ENCODE measurements around the gene EMID1. TPM values are rescaled to one million over a fixed set of nuclear protein-coding genes. Genes with fewer than 3 reads are reported as not detected.

The EMID1 gene
- total RNA-seq, 2 experiments from 2014 or later: not detected

DNA sequence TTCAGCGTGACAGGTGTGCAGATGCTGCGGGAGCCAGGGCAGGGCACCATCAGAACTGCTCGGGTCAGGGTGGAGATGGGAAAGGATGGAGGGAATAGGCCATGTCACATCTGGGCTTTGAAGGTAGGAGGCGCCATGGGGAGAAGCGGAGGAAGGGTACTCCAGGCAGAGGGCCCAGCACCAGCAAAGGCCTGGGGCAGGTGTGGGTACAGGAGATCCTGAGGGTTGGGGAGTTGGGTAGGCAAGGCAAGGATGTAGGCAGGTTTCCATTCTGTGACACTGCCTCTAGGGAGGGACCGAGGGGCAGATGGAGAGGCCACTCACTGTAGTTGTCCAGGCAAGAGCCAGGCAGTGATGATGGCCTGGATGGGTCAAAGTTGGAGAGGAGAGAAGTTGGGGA lies 8.5 kb downstream of the EMID1 start:
- POLR2A ChIA-PET: no interaction called here
- H3K27ac Mint-ChIP-seq: no peak overlapping the region
- no peak overlapping the region for H3K4me3 ChIP-seq (ENCODE audit: low read length)

DNA sequence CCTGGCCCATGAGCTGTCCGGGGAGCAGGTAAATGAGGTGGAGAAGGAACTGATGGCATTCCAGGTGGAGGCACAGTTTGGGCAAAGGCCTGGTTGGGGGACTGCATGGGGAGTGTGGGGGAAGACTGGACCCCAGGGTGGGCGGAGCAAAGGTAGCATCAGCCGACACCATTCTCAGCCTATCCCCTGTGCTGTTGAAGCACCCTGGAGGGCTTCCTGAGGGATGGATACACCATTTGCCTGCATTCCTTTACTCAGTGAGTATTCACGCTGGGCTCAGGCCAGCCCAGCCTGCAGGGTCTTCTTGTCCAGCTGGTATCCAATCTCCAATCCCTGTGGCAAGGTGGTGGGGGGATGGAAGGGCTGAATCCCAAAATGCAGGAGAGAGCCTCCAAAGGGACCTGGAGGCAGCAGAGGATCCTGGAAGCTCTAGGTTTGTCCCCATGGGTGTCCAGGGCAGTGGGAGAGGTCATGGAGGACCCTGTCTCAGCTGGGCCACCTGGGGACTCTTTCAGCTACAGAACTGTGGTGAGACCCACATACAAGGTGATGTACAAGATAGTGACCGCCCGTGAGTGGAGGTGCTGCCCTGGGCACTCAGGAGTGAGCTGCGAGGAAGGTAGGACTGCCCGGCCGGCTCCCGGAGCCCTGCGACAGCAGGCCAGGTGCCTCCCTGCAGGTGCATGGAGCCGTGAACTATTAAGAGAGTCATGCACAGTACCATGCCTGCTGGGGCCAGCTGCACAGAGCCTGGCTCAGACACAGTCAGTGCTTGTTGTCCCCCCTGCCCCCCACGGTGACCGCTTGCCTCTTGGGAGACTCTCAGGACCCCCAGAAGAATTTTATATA lies 9.5 kb downstream of the EMID1 start:
- Histone ChIP-seq H3K27me3 (ENCODE audit: control insufficient read depth in 1 of 2, insufficient read depth in 2 of 2, low read length in 2 of 2) (no peaks in the 10 kb centered on the region), H3K9me3 (ENCODE audit: control insufficient read depth in 1 of 2, insufficient read depth in 1 of 2, low read length in 2 of 2) (no peaks in the 10 kb centered on the region), H3K36me3 (ENCODE audit: insufficient read depth, low read length) (no peaks in the 10 kb centered on the region), H3K4me3 (ENCODE audit: low read length) (no peak overlapping the region), H3K27ac (ENCODE audit: low read depth in 1 of 2, low read length in 2 of 2) (no peak overlapping the region), H3K4me1 (ENCODE audit: insufficient read depth, low read length) (no peaks in the 10 kb centered on the region)
- ChIA-PET POLR2A (no interaction called here), CTCF (no interaction called here)
- no peak for DNase-seq
- intact Hi-C loops (cut with DNase I, micrococcal nuclease): no loop called here
- H3K27ac Mint-ChIP-seq: no peak overlapping the region
- no peak for ATAC-seq (ENCODE audit: poor library complexity)
- H3K9me3 Mint-ChIP-seq: no peaks in the 10 kb centered on the region
- no peaks in the 10 kb centered on the region for H3K27me3 Mint-ChIP-seq
- H3K4me3 Mint-ChIP-seq: no peak overlapping the region
- H3K36me3 Mint-ChIP-seq (ENCODE audit: low read depth): no peaks in the 10 kb centered on the region
- H3K4me1 Mint-ChIP-seq (ENCODE audit: low read depth): no peaks in the 10 kb centered on the region
- TF ChIP-seq, protein P1, sequence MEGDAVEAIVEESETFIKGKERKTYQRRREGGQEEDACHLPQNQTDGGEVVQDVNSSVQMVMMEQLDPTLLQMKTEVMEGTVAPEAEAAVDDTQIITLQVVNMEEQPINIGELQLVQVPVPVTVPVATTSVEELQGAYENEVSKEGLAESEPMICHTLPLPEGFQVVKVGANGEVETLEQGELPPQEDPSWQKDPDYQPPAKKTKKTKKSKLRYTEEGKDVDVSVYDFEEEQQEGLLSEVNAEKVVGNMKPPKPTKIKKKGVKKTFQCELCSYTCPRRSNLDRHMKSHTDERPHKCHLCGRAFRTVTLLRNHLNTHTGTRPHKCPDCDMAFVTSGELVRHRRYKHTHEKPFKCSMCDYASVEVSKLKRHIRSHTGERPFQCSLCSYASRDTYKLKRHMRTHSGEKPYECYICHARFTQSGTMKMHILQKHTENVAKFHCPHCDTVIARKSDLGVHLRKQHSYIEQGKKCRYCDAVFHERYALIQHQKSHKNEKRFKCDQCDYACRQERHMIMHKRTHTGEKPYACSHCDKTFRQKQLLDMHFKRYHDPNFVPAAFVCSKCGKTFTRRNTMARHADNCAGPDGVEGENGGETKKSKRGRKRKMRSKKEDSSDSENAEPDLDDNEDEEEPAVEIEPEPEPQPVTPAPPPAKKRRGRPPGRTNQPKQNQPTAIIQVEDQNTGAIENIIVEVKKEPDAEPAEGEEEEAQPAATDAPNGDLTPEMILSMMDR (IDR thresholded peaks at IDR 0.05): no peak

More for the DNA sequence above, 8.5 kb downstream of the EMID1 start:
- Mint-ChIP-seq H3K27me3 (no peaks in the 10 kb centered on the region), H3K4me1 (ENCODE audit: low read depth) (no peaks in the 10 kb centered on the region), H3K4me3 (no peak overlapping the region), H3K9me3 (no peaks in the 10 kb centered on the region), H3K36me3 (ENCODE audit: low read depth) (no peaks in the 10 kb centered on the region)
- no peak for DNase-seq
- Histone ChIP-seq H3K9me3 (ENCODE audit: control insufficient read depth in 1 of 2, insufficient read depth in 1 of 2, low read length in 2 of 2) (no peaks in the 10 kb centered on the region), H3K27me3 (ENCODE audit: control insufficient read depth in 1 of 2, insufficient read depth in 2 of 2, low read length in 2 of 2) (no peaks in the 10 kb centered on the region), H3K36me3 (ENCODE audit: insufficient read depth, low read length) (no peaks in the 10 kb centered on the region), H3K4me1 (ENCODE audit: insufficient read depth, low read length) (no peaks in the 10 kb centered on the region), H3K27ac (ENCODE audit: low read depth in 1 of 2, low read length in 2 of 2) (no peak overlapping the region)
- CTCF ChIA-PET: no interaction called here
- no peak for ATAC-seq (ENCODE audit: poor library complexity)
- TF ChIP-seq, protein P1 (IDR thresholded peaks at IDR 0.05): no peak
- intact Hi-C loops (cut with DNase I, micrococcal nuclease): no loop called here

DNA sequence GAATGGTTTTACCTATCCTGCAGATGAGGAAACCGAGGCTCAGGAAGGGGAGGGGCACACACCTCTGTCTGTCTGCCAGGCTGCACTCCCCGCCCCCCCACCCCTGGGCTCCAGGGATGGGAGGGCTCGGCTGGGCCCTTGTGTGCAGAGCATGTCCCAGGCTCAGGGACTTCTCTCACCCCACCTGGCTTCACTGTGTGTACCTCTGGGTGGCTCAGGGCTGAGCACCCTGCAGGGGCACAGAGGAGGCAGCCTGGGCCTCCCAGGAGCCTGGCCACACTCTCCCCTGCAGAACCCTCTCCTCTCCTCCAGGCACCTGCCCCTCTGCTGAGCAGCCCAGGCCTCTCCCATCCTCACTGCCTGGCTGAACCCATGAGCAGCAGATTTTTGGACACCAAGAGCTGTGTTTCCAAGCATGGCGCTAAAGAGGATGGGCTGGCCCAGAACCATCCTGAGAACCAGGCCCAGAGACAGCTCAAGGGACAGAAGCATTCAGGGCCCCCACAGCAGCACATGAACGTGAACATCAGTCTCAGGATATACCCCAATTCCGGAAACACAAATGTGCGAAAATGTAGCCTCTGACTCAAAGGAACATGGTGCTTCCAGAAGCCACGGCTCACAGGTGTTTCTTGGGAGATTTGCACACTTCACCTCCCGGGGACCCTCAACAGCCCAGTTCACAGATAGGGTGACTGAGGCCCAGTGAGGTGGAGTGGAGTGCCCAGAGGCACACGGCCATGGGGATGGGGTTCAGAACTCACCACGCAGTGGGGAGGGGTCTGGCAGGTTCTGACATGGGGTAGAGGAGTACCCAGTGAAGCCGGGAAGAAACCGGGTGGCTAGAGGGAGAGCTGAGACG lies 10.5 kb downstream of the EMID1 start:
- no peak for ATAC-seq (ENCODE audit: poor library complexity)
- no peaks in the 10 kb centered on the region for H3K4me1 ChIP-seq (ENCODE audit: insufficient read depth, low read length)
- CTCF ChIA-PET: no interaction called here
- H3K4me1 Mint-ChIP-seq (ENCODE audit: low read depth): no peaks in the 10 kb centered on the region
- H3K27ac ChIP-seq (ENCODE audit: low read depth in 1 of 2, low read length in 2 of 2): no peak overlapping the region
- DNase-seq: no peak
- no peaks in the 10 kb centered on the region for H3K36me3 ChIP-seq (ENCODE audit: insufficient read depth, low read length)
- H3K27ac Mint-ChIP-seq: no peak overlapping the region
- no peak overlapping the region for H3K4me3 ChIP-seq (ENCODE audit: low read length)
- no peaks in the 10 kb centered on the region for H3K9me3 Mint-ChIP-seq
- no peaks in the 10 kb centered on the region for H3K27me3 ChIP-seq (ENCODE audit: control insufficient read depth in 1 of 2, insufficient read depth in 2 of 2, low read length in 2 of 2)
- H3K9me3 ChIP-seq (ENCODE audit: control insufficient read depth in 1 of 2, insufficient read depth in 1 of 2, low read length in 2 of 2): no peaks in the 10 kb centered on the region
- no peaks in the 10 kb centered on the region for H3K36me3 Mint-ChIP-seq (ENCODE audit: low read depth)
- intact Hi-C loops (cut with DNase I, micrococcal nuclease): no loop called here
- TF ChIP-seq, protein P1 (IDR thresholded peaks at IDR 0.05): no peak
- H3K27me3 Mint-ChIP-seq: no peaks in the 10 kb centered on the region
- H3K4me3 Mint-ChIP-seq: no peak overlapping the region
- POLR2A ChIA-PET: no interaction called here

Measured in CD4-positive, alpha-beta T cell (primary cell).